ENCODE data around the gene SLC6A18. TPM values are rescaled to one million over a fixed set of nuclear protein-coding genes. Genes with fewer than 3 reads are reported as not detected.

SLC6A18 gene
- polyA plus RNA-seq, 1 experiment, result not detected

DNA sequence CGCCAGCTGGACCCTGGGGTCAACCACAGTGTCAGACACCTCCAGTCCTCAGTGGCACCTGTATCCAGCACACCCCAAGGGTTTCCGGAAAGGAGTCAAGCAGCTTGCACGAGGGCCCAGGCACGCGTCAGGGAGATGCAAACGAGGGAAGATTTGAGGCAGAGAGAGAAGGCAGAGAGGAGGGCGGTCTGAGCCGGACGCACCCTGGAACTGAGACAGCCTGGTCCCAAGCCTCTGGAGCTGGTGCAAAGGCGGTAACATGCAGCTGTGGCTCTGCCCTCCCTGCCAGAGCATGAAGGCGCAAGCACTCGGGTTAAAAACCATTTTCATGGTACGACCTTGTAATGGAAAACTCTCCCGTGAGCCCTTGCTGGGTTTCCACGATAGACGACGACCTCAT is 32.2 kb downstream of the SLC6A18 start:
- no peak for DNase-seq (ENCODE audit: low read depth)
- H3K27me3 ChIP-seq (ENCODE audit: control insufficient read depth, insufficient read depth, low read length), result no peaks in the 10 kb centered on the region
- no peaks in the 10 kb centered on the region for H3K36me3 ChIP-seq (ENCODE audit: control insufficient read depth, insufficient read depth, low read length)
- POLR2A ChIA-PET, result no interaction called here
- H3K4me3 ChIP-seq (ENCODE audit: low read depth, low read length), result no peak overlapping the region
- TF ChIP-seq, protein P1, sequence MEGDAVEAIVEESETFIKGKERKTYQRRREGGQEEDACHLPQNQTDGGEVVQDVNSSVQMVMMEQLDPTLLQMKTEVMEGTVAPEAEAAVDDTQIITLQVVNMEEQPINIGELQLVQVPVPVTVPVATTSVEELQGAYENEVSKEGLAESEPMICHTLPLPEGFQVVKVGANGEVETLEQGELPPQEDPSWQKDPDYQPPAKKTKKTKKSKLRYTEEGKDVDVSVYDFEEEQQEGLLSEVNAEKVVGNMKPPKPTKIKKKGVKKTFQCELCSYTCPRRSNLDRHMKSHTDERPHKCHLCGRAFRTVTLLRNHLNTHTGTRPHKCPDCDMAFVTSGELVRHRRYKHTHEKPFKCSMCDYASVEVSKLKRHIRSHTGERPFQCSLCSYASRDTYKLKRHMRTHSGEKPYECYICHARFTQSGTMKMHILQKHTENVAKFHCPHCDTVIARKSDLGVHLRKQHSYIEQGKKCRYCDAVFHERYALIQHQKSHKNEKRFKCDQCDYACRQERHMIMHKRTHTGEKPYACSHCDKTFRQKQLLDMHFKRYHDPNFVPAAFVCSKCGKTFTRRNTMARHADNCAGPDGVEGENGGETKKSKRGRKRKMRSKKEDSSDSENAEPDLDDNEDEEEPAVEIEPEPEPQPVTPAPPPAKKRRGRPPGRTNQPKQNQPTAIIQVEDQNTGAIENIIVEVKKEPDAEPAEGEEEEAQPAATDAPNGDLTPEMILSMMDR (IDR thresholded peaks at IDR 0.05; ENCODE audit: insufficient read depth, low read depth, low read length), result no peak
- CTCF ChIA-PET, result no interaction called here

DNA sequence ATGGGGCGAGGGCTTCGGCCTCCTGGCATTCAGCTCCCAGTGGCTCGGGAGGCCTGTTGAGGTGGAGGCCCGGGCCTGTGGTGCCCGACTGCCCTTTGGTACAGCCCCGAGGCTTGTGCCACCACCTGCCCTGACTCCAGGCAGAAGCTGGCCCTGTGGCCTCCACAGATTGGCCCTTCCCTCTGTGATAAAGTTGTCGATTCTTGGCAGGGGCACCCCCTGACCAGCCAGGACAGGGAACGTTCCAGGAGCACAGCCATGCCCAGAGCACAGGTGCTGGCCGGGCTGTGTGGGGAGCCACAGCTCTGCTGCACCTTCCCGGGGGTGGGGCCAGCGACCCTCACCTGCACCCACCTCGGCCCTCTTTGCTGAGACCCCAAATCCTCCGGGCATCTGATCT is 32.7 kb downstream of the SLC6A18 start:
- CTCF ChIA-PET, result no interaction called here

DNA sequence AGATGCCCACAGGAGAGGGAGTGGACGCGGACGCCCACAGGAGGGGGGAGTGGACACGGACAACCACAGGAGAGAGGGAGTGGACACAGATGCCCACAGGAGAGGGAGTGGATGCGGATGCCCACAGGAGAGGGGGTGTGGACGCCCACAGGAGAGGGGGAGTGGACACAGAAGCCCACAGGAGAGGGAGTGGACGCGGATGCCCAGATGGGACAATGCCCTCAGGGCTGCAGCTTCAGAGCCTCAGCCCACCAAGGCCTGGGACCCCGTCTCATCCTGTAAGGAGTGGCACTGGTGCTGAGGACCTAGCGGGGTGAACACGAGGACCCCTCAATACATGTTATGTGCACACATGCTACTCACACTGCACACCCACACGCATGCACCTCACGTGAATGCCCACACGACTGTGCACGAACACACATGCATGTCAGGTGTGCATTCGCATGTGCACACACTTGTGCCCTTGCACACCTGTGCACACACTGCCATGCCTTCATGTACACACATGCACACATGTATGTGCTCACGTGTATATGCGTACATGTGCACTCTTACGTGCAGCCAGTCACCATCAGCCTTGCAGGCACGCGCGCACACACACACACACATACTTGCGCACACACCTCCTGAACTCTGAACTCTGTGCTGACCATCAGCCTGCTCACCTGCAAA is 34.8 kb downstream of the SLC6A18 start:
- TF ChIP-seq, protein P1 (IDR thresholded peaks at IDR 0.05; ENCODE audit: insufficient read depth, low read depth, low read length), result no peak
- no peaks in the 10 kb centered on the region for H3K36me3 ChIP-seq (ENCODE audit: control insufficient read depth, insufficient read depth, low read length)
- ChIA-PET CTCF (no interaction called here), POLR2A (no interaction called here)
- no peak for DNase-seq (ENCODE audit: low read depth)
- no peak overlapping the region for H3K4me3 ChIP-seq (ENCODE audit: low read depth, low read length)
- no peaks in the 10 kb centered on the region for H3K27me3 ChIP-seq (ENCODE audit: control insufficient read depth, insufficient read depth, low read length)

More for the DNA sequence above, 32.7 kb downstream of the SLC6A18 start:
- no peak for DNase-seq (ENCODE audit: low read depth)
- no peaks in the 10 kb centered on the region for H3K36me3 ChIP-seq (ENCODE audit: control insufficient read depth, insufficient read depth, low read length)
- H3K27me3 ChIP-seq (ENCODE audit: control insufficient read depth, insufficient read depth, low read length), result no peaks in the 10 kb centered on the region
- TF ChIP-seq, protein P1 (IDR thresholded peaks at IDR 0.05; ENCODE audit: insufficient read depth, low read depth, low read length), result no peak
- POLR2A ChIA-PET, result no interaction called here
- H3K4me3 ChIP-seq (ENCODE audit: low read depth, low read length), result no peak overlapping the region

DNA sequence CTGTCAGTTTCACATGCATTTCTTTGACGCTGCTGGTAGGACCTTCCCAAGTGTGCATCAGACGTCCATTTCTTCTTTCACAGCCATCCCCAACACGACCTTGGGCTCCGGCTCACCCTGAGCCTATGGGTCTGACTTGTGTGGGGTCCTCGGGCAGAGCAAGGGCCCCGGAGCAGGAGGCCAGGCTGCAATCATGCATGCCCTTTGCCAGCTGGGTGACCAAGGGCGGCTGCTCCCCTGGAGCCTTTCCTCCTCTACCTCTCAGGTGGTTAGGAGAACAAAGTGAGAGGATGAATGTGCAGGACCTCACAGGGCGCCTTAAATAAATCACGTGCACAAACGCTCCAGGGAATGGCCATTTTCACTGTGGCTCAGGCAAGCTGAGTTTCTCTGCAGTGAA is 36.5 kb downstream of the SLC6A18 start:
- Histone ChIP-seq H3K27me3 (ENCODE audit: control insufficient read depth, insufficient read depth, low read length) (no peaks in the 10 kb centered on the region), H3K36me3 (ENCODE audit: control insufficient read depth, insufficient read depth, low read length) (no peaks in the 10 kb centered on the region), H3K4me3 (ENCODE audit: low read depth, low read length) (no peak overlapping the region)
- POLR2A ChIA-PET, result no interaction called here
- DNase-seq (ENCODE audit: low read depth), result no peak
- TF ChIP-seq, protein P1 (IDR thresholded peaks at IDR 0.05; ENCODE audit: insufficient read depth, low read depth, low read length), result no peak
- CTCF ChIA-PET, result no interaction called here

DNA sequence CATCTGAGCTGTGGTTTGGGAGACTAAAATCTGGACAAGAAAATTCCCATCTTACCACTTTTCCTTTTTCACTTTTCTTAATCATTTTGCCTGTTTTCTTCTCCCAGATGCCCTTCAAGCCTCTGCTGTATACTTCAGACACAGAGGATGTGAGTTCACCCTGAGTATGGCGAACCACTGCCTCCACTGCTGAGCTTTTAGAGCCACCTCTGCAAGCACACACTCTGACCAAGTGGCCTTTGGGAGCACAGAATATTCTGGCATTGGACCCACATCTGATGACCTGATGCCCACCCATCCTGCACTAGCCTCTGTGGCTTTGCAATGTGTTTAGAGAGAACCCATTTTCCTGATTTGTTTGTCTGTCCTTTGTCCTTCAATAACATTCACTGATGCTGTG is 37.2 kb downstream of the SLC6A18 start:
- POLR2A ChIA-PET, result no interaction called here
- no peaks in the 10 kb centered on the region for H3K36me3 ChIP-seq (ENCODE audit: control insufficient read depth, insufficient read depth, low read length)
- DNase-seq (ENCODE audit: low read depth), result no peak
- CTCF ChIA-PET, result no interaction called here
- TF ChIP-seq, protein P1 (IDR thresholded peaks at IDR 0.05; ENCODE audit: insufficient read depth, low read depth, low read length), result no peak
- H3K27me3 ChIP-seq (ENCODE audit: control insufficient read depth, insufficient read depth, low read length), result no peaks in the 10 kb centered on the region
- H3K4me3 ChIP-seq (ENCODE audit: low read depth, low read length), result no peak overlapping the region
